ENCODE data around the gene CDRT15L2.
"Not testable (repeated sequence)": the region's sequence is repeated elsewhere in the genome, so short reads cannot be mapped to it uniquely, and the experiment has no call there.

Gene CDRT15L2

GRCh38 chr17:20583891-20584577 is 4.5 kb downstream of the CDRT15L2 start:
- not testable (repeated sequence) for DNase-seq

GRCh38 chr17:20588744-20589453 is 9.4 kb downstream of the CDRT15L2 start:
- DNase-seq: peak; percentile 37

GRCh38 chr17:20589454-20589810 is 9.9 kb downstream of the CDRT15L2 start:
- DNase-seq: not testable (repeated sequence)

GRCh38 chr17:20591040-20591439 is 11.5 kb downstream of the CDRT15L2 start:
- DNase-seq: not testable (repeated sequence)

GRCh38 chr17:20605568-20605967 is 26.0 kb downstream of the CDRT15L2 start:
- not testable (repeated sequence) for DNase-seq

- DNase-seq: peak; percentile 1
Observed at GRCh38 chr17:20609490-20609889, 30.0 kb downstream of the CDRT15L2 start.

- peak; percentile 2 for DNase-seq
Observed at GRCh38 chr17:20611309-20611708, 31.8 kb downstream of the CDRT15L2 start.

GRCh38 chr17:20612635-20613034 is 33.1 kb downstream of the CDRT15L2 start:
- no peak for DNase-seq

GRCh38 chr17:20613248-20613647 is 33.7 kb downstream of the CDRT15L2 start:
- no peak for DNase-seq

- no peak for DNase-seq
Observed at GRCh38 chr17:20613905-20614304, 34.4 kb downstream of the CDRT15L2 start.

- DNase-seq: not testable (repeated sequence)
Observed at GRCh38 chr17:20615461-20615860, 35.9 kb downstream of the CDRT15L2 start.

Data from eye (tissue), 1 donor.